Muscle layer of duodenum (tissue), 2 donors: Measurements from ENCODE around the gene FARS2.

Source experiments
- H3K27ac ChIP-seq: one replicate; pipeline ENCODE4 v1.7.0; 2013; ENCODE audit warnings: mild to moderate bottlenecking, low read length
- H3K27me3 ChIP-seq: one replicate; pipeline ENCODE4 v1.7.0; 2013; ENCODE audit warnings: low read depth, mild to moderate bottlenecking, control low read depth, low read length
- H3K36me3 ChIP-seq, 2 donors: one replicate each; pipeline ENCODE4 v1.7.0; 2013; ENCODE audit warnings: low read length in 2 of 2, control low read depth in 1 of 2, mild to moderate bottlenecking in 1 of 2; ENCODE audit not compliant: insufficient read depth in 2 of 2, control insufficient read depth in 1 of 2
- H3K4me1 ChIP-seq, 2 donors: one replicate each; pipeline ENCODE4 v1.7.0; 2013; ENCODE audit warnings: low read length in 2 of 2, mild to moderate bottlenecking in 2 of 2, control low read depth in 1 of 2, moderate library complexity in 1 of 2; ENCODE audit not compliant: insufficient read depth in 2 of 2, control insufficient read depth in 1 of 2
- H3K4me3 ChIP-seq, 2 donors: one replicate each; pipeline ENCODE4 v1.7.0; 2013; ENCODE audit warnings: low read length in 2 of 2, low read depth in 1 of 2, mild to moderate bottlenecking in 1 of 2
- H3K9me3 ChIP-seq, 2 donors: one replicate each; pipeline ENCODE4 v1.7.0; 2013; ENCODE audit warnings: low read length in 2 of 2, control low read depth in 1 of 2, mild to moderate bottlenecking in 1 of 2; ENCODE audit not compliant: control insufficient read depth in 1 of 2
- donor health status: healthy.

Gene FARS2

DNA sequence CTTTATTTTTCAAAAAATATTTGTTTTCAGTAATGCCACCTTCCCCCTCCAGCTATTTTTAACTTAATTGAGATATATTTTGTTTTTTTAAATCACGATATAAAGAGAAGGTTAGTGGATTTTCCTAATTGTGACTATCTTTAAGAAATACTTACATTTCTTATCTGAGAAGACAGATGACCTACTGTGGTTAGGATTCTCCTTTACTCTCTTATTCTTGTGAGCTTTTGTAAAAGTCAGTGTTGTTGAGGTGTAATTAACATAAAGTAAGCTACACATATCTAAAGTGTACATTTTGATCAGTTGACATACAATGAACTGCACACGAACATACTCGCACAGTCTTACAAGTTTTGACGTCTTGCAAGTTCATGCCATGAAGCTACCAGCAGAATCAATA, 144.7 kb downstream of the FARS2 start:
- Histone ChIP-seq H3K9me3 (no peaks in the 10 kb centered on the region), H3K27ac (no peak overlapping the region), H3K36me3 (no peaks in the 10 kb centered on the region), H3K4me3 (no peak overlapping the region), H3K27me3 (no peaks in the 10 kb centered on the region), H3K4me1 (no peaks in the 10 kb centered on the region)

DNA sequence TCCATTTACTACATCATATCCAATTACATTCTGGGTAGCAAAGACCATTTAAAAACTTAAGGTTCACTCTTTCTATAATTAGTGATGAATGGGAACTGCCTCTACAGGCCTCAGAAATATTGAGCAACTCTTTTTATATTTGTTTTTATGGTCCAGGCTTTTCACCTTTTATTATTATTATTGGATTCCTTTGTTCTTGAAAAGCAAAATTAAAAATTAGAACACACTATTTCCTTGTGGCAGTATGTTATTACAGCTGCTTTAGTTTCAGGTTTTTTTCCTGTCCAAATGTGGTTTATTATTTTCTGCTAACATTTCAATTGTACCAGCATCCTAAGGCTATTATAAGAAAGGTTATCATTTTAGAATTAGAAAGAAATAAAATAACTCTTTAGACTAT, 150.1 kb downstream of the FARS2 start:
- no peaks in the 10 kb centered on the region for H3K9me3 ChIP-seq
- no peaks in the 10 kb centered on the region for H3K4me1 ChIP-seq
- no peaks in the 10 kb centered on the region for H3K27me3 ChIP-seq
- no peak overlapping the region for H3K27ac ChIP-seq
- H3K36me3 ChIP-seq: no peaks in the 10 kb centered on the region
- H3K4me3 ChIP-seq: no peak overlapping the region

DNA sequence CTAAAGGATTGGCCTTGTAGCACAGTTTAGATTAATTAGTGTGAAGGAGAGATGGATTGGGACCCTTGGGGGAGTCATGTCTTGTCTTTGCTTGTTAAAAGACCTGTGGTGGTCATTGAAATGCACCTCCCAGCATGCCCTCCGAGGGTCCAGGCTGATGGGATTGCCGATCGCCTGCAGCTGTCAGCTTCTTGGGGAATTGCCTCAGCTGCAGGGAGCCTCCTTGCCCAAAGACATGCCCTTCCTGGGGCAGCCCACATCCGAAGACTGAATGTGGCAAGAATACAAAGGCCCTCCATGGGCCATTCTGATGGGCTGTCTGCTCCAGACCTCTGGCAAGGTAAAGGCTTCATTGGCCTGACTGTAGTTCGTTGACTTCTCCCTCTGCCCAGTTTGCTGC, 150.7 kb downstream of the FARS2 start:
- Histone ChIP-seq H3K27ac (no peak overlapping the region), H3K27me3 (no peaks in the 10 kb centered on the region), H3K4me3 (no peak overlapping the region), H3K4me1 (no peaks in the 10 kb centered on the region), H3K36me3 (no peaks in the 10 kb centered on the region), H3K9me3 (no peaks in the 10 kb centered on the region)

DNA sequence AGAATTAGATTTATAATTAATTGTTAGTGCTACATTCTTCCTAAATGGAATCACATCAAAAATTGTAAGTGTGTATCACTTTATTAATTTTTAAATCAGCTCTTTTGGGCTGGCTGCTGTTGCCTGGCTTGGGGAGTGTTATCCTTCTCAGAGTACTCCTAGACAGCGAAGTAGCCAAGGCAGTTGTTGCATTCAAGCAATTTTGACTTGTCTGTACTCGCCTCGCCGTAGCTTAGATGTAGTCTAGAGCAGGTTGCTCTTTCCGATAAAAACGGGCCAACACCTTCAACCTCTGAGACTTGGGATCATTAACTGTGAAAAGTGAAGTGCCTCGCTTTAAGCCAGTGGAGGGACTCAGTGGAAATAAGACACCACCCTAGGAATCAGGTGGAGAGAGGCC, 151.3 kb downstream of the FARS2 start:
- no peak overlapping the region for H3K4me3 ChIP-seq
- H3K27ac ChIP-seq: no peak overlapping the region
- no peaks in the 10 kb centered on the region for H3K36me3 ChIP-seq
- no peaks in the 10 kb centered on the region for H3K4me1 ChIP-seq
- no peaks in the 10 kb centered on the region for H3K9me3 ChIP-seq
- no peaks in the 10 kb centered on the region for H3K27me3 ChIP-seq

DNA sequence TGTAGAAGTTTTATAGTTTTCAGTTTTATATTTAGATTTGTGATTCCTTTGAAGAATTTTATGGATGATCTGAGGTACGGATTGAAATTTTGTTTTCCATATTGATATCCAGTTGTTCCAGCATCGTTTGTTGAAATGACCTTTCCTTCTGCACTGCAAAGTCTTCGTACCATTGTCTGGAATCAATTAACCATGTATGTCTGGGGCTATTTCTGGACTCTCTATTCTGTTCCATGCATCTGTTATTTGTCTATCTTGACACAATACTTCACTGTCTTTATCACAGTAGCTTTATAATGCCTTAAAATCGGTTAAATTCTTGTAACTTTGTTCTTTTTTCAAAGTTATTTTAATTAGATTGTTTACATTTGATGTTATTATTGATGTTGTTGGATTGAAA, 154.9 kb downstream of the FARS2 start:
- Histone ChIP-seq H3K36me3 (no peaks in the 10 kb centered on the region), H3K27me3 (no peaks in the 10 kb centered on the region), H3K9me3 (no peaks in the 10 kb centered on the region), H3K4me1 (no peaks in the 10 kb centered on the region), H3K4me3 (no peak overlapping the region), H3K27ac (no peak overlapping the region)

DNA sequence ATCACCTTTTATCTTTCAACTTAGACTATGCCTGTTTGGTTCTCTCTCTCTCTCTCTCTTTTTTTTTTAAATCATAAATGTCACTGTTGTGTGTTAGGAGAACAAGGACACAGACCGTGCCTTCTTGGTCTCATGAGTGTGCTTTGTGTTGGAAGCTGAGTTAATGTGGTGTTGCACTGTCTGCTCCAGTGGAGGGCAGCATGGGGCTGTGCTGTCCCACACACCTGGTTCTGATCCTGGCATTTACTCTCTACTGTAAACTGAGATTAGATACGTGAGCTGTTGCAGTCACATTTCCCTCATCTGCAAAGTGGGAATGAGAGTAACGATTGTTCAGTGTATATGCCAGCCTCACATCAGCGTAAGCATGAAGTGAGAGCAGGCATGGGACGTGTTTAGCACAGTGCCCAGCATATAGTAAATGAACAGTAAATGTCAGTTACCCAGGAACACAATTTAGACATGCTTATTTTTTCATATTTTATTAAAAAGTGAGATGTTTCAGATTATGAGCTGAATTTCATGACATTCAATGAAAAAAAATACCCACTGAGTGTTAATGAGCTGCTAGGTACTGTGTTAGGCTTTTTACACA, 161.1 kb downstream of the FARS2 start:
- Histone ChIP-seq H3K9me3 (no peaks in the 10 kb centered on the region), H3K4me1 (no peaks in the 10 kb centered on the region), H3K4me3 (no peak overlapping the region), H3K27me3 (no peaks in the 10 kb centered on the region), H3K27ac (no peak overlapping the region), H3K36me3 (no peaks in the 10 kb centered on the region)

DNA sequence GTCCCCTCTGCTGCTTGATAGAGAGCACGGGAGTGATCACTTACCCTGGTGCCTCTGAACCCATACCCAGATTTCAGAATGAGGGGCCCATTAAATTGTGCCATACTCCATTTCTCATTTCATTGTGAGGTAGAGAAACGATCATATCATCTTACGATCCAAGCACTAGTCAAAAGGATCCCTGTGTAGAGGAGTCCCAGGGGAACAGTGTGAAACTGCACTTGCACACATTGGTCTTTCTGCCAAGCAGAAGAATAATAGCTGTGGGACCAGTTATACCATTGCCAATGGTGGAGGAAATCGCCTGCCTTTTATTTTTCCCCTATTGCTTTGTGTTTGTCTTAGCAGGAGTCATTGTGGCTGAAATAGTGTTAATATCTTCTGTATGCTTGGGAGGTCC, 161.9 kb downstream of the FARS2 start:
- Histone ChIP-seq H3K27me3 (no peaks in the 10 kb centered on the region), H3K36me3 (no peaks in the 10 kb centered on the region), H3K27ac (no peak overlapping the region), H3K4me1 (no peaks in the 10 kb centered on the region), H3K9me3 (no peaks in the 10 kb centered on the region), H3K4me3 (no peak overlapping the region)

DNA sequence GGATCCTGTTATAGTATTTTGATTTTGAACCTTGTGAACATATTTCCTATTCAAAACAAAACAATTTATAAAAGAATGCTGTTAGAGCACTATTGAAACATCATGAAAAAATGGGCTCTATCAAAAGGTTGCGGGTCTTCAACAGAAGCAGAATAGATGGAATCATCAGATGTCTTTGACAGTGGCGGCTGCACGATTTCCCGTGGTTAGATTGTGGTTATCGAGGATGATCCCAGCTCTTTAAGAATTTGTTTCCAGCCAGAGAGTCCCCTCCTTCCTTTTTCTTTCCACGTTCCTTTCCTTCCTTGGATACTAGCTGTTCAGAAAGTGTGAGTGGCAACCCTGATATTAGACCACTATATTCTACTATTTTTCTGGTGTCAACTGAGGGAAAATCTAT, 163.4 kb downstream of the FARS2 start:
- no peak overlapping the region for H3K4me3 ChIP-seq
- no peak overlapping the region for H3K27ac ChIP-seq
- H3K9me3 ChIP-seq: no peaks in the 10 kb centered on the region
- no peaks in the 10 kb centered on the region for H3K4me1 ChIP-seq
- H3K36me3 ChIP-seq: no peaks in the 10 kb centered on the region
- no peaks in the 10 kb centered on the region for H3K27me3 ChIP-seq

DNA sequence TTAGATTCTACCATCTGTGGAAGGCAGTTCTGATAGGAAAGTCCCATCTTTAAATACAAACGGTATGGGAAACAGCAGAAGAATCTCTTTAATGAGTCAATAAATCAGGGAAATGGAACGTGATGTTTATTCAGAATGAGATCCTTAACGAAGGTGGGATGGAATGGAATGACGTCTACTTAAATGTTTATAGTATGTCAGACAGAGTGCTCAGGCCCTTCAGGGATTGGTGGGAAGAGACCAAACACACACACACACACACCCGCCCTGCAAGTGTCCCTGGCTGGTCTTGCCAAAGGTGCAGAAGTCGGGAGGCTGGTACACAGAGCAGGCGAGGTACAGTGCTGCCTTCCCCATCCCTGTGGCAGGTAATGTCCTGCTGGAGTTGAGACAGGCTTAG, 164.0 kb downstream of the FARS2 start:
- no peaks in the 10 kb centered on the region for H3K27me3 ChIP-seq
- H3K27ac ChIP-seq: no peak overlapping the region
- H3K36me3 ChIP-seq: no peaks in the 10 kb centered on the region
- H3K4me1 ChIP-seq: no peaks in the 10 kb centered on the region
- no peak overlapping the region for H3K4me3 ChIP-seq
- H3K9me3 ChIP-seq: no peaks in the 10 kb centered on the region

DNA sequence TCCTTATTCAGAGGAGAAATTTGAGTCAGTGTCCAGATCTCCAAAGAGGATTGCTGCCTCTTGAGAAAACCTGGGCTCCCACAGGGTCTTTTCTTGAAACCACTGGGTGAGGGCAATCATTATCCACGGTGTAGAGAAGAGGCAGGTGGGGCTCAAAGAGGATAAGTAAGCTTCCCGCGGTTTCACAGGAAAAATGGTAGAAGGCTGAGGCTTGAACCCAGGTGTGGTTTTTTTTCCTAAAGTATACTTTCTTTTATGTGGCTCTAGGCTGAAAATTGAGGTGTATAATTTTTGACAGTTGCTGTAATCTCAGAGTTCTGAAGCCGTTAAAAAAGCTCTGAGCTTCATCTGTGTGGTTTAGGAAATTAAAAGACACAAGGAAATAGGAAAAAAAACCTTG, 164.5 kb downstream of the FARS2 start:
- no peak overlapping the region for H3K27ac ChIP-seq
- no peaks in the 10 kb centered on the region for H3K36me3 ChIP-seq
- H3K4me3 ChIP-seq: no peak overlapping the region
- no peaks in the 10 kb centered on the region for H3K9me3 ChIP-seq
- no peaks in the 10 kb centered on the region for H3K4me1 ChIP-seq
- H3K27me3 ChIP-seq: no peaks in the 10 kb centered on the region

DNA sequence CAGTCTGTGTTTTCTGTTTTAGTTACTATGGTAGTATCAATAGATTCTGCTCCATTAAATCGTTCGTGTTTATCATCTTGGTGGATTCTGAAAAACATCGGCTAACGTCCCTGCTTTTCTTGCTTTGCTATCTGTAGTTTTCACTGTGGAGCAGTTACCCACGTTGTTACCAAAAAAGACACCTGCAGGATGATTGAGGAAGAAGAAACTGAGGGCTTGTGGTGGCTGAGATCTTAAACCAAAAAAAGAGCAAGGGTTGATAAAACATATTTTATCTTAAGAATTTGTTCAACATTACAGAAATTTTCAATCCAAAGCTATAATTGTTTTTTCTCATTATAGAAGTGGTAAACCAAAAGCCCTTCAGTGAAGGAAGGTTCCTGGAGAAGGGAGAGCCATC, 166.3 kb downstream of the FARS2 start:
- H3K4me3 ChIP-seq: no peak overlapping the region
- H3K27ac ChIP-seq: no peak overlapping the region

DNA sequence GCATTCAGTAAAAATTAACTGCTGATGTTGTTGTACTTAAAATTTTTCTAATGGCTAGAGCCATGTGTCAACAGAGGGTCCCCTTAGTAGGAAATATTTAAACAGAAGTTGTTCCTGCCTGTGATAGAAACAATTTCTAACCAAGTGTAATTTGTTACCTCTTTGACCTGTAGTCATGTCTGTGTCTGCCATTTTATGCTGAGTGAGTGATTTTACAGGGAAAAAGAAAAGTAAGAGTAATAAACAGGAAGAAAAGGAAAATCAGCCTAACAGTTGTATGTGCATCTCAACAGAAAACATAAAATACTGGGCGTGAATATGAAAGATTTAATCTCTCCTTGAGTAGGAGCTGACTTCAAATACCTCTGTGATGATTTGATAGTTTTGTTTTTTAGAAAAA, 172.0 kb downstream of the FARS2 start:
- peaks cover 0 to 3% of the 10 kb centered on the region in 2 donors for H3K9me3 ChIP-seq
- H3K27ac ChIP-seq: no peak overlapping the region
- H3K4me3 ChIP-seq: no peak overlapping the region
- no peaks in the 10 kb centered on the region for H3K4me1 ChIP-seq
- peaks cover 0 to 8% of the 10 kb centered on the region in 2 donors for H3K36me3 ChIP-seq
- no peaks in the 10 kb centered on the region for H3K27me3 ChIP-seq

More for the DNA sequence above, 166.3 kb downstream of the FARS2 start:
- H3K36me3 ChIP-seq: peaks cover 0 to 6% of the 10 kb centered on the region in 2 donors
- no peaks in the 10 kb centered on the region for H3K4me1 ChIP-seq
- H3K27me3 ChIP-seq: no peaks in the 10 kb centered on the region
- H3K9me3 ChIP-seq: no peaks in the 10 kb centered on the region
